ENCODE results near the gene TMEM240.

DNA sequence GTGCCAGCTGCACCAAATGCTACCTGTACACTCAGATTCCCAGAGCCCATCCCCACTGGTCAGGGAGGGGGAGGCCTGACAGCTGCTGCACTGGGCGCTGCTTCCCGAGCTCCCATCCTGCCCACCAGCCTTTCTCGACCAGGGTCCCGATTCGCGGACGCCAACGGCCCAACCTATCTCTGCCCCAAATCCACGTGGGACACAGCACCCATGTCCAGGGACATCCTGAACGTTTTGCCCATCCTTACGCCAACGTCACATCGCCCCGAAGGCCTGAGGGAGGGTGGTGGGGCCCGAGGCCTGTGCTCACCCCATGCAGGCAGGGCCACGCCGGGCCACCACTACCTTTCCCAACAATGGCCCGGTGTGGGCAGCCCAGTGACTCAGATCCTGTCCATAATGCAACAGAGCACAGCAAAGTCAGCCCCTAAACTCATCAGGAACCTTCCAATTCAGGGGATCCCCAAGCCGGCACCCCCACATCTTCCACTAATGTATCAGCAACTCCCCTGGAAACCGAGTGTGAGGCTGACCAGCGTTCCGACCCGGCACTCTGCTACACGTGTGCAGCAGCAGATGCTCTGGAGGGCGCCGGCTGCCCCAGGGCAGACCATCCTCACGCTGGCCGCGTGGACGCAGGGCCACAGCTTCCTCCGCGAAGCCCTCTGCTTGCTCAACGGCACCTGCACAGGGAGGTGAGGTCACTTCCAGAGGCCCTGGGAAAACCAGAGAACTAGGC lies 11.3 kb upstream of the TMEM240 start:
- TF ChIP-seq ZNF239 (CRISPR knock-in tag; IDR thresholded peaks at IDR 0.05) (no peak), ZNF3 (CRISPR knock-in tag; IDR thresholded peaks at IDR 0.05) (no peak), KLF6 (CRISPR knock-in tag; IDR thresholded peaks at IDR 0.05; ENCODE audit: borderline replicate concordance) (no peak), SMAD4 (CRISPR knock-in tag; conservative IDR thresholded peaks at IDR 0.05) (no peak), ZNF174 (CRISPR knock-in tag; IDR thresholded peaks at IDR 0.05) (no peak), NRF1 (conservative IDR thresholded peaks at IDR 0.05 in 1 of 2, IDR thresholded peaks at IDR 0.05 in 1 of 2) (no peak)
- TF ChIP-seq, protein P1, sequence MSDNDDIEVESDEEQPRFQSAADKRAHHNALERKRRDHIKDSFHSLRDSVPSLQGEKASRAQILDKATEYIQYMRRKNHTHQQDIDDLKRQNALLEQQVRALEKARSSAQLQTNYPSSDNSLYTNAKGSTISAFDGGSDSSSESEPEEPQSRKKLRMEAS (CRISPR knock-in tag; IDR thresholded peaks at IDR 0.05): no peak
- TF ChIP-seq, protein P2, sequence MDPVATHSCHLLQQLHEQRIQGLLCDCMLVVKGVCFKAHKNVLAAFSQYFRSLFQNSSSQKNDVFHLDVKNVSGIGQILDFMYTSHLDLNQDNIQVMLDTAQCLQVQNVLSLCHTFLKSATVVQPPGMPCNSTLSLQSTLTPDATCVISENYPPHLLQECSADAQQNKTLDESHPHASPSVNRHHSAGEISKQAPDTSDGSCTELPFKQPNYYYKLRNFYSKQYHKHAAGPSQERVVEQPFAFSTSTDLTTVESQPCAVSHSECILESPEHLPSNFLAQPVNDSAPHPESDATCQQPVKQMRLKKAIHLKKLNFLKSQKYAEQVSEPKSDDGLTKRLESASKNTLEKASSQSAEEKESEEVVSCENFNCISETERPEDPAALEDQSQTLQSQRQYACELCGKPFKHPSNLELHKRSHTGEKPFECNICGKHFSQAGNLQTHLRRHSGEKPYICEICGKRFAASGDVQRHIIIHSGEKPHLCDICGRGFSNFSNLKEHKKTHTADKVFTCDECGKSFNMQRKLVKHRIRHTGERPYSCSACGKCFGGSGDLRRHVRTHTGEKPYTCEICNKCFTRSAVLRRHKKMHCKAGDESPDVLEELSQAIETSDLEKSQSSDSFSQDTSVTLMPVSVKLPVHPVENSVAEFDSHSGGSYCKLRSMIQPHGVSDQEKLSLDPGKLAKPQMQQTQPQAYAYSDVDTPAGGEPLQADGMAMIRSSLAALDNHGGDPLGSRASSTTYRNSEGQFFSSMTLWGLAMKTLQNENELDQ (CRISPR knock-in tag; IDR thresholded peaks at IDR 0.05; ENCODE audit: borderline replicate concordance): no peak
- TF ChIP-seq, protein P3, sequence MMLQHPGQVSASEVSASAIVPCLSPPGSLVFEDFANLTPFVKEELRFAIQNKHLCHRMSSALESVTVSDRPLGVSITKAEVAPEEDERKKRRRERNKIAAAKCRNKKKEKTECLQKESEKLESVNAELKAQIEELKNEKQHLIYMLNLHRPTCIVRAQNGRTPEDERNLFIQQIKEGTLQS (IDR thresholded peaks at IDR 0.05): no peak
- TF ChIP-seq, protein P3 (CRISPR knock-in tag; conservative IDR thresholded peaks at IDR 0.05): no peak
